IgD-negative memory B cell (primary cell): ENCODE results near the gene BYSL. TPM values are rescaled to one million over a fixed set of nuclear protein-coding genes. Genes with fewer than 3 reads are reported as not detected.

Experiments used
- H3K27ac Mint-ChIP-seq, 3 donors: one replicate each; pipeline ENCODE4 v1.8.0; 2020 to 2022; ENCODE audit warnings: mild to moderate bottlenecking in 3 of 3, mixed read lengths in 3 of 3, moderate library complexity in 1 of 3
- H3K27me3 Mint-ChIP-seq: one replicate; pipeline ENCODE4 v1.8.0; 2021; ENCODE audit warnings: mixed read lengths
- H3K36me3 Mint-ChIP-seq: one replicate; pipeline ENCODE4 v1.8.0; 2020; ENCODE audit warnings: mild to moderate bottlenecking, mixed read lengths
- H3K4me1 Mint-ChIP-seq, 3 donors: one replicate each; pipeline ENCODE4 v1.8.0; 2020 to 2022; ENCODE audit warnings: mixed read lengths in 3 of 3, mild to moderate bottlenecking in 1 of 3
- H3K4me3 Mint-ChIP-seq, 4 donors: one replicate each; pipeline ENCODE4 v1.8.0; 2020 to 2022; ENCODE audit warnings: mild to moderate bottlenecking in 4 of 4, mixed read lengths in 4 of 4, moderate library complexity in 3 of 4
- H3K9me3 Mint-ChIP-seq, 3 donors: one replicate each; pipeline ENCODE4 v1.8.0; 2020 to 2021; ENCODE audit warnings: mixed read lengths in 3 of 3, mild to moderate bottlenecking in 1 of 3
- polyA plus RNA-seq: library from polyadenylated mRNA; unstranded; fragments of 300-500 nt; fragmentation: Illumina TruSeq; gene quantifications from one replicate; pipeline ENCODE4 v1.2.3, GENCODE V29; 2021

The BYSL gene
- 9.6 TPM for polyA plus RNA-seq

- H3K27me3 Mint-ChIP-seq: no peaks in the 10 kb centered on the region
- H3K36me3 Mint-ChIP-seq: peaks cover 3% of the 10 kb centered on the region
- H3K27ac Mint-ChIP-seq: peak within 1 kb of the TSS; percentile 99 to 100 (median 99)
- H3K4me1 Mint-ChIP-seq: peaks cover 38 to 43% (median 42%) of the 10 kb centered on the region in 3 donors
- H3K4me3 Mint-ChIP-seq: peak within 1 kb of the TSS; percentile 99 to 100 (median 100)
- H3K9me3 Mint-ChIP-seq: no peaks in the 10 kb centered on the region
Observed at GRCh38 chr6:41920921-41921711, at the start of gene BYSL, which contains the start of gene MED20. BYSL (plus strand) TSS chr6:41921499; CDS start chr6:41921563, 64 bp downstream. MED20 (minus strand) TSS chr6:41921139; CDS start chr6:41921018, 121 bp downstream.

- peak overlapping the region in 1 of 4 donors; percentile 55 for H3K4me3 Mint-ChIP-seq
- peaks cover 4% of the 10 kb centered on the region for H3K36me3 Mint-ChIP-seq
- peaks cover 9 to 22% (median 11%) of the 10 kb centered on the region in 3 donors for H3K4me1 Mint-ChIP-seq
Observed at GRCh38 chr6:41871691-41872090, 49.6 kb upstream of the BYSL start.

GRCh38 chr6:41872147-41872546 is 49.2 kb upstream of the BYSL start:
- peaks cover 9 to 18% (median 11%) of the 10 kb centered on the region in 3 donors for H3K4me1 Mint-ChIP-seq
- H3K4me3 Mint-ChIP-seq: no peak overlapping the region
- no peak overlapping the region for H3K27ac Mint-ChIP-seq
- H3K9me3 Mint-ChIP-seq: no peaks in the 10 kb centered on the region
- H3K36me3 Mint-ChIP-seq: peaks cover 4% of the 10 kb centered on the region
- no peaks in the 10 kb centered on the region for H3K27me3 Mint-ChIP-seq

More at GRCh38 chr6:41871691-41872090, 49.6 kb upstream of the BYSL start:
- Mint-ChIP-seq H3K27me3 (no peaks in the 10 kb centered on the region), H3K9me3 (no peaks in the 10 kb centered on the region), H3K27ac (no peak overlapping the region)

- Mint-ChIP-seq H3K9me3 (no peaks in the 10 kb centered on the region), H3K4me3 (no peak overlapping the region), H3K4me1 (peaks cover 8 to 14% (median 11%) of the 10 kb centered on the region in 3 donors), H3K27ac (peak overlapping the region in 1 of 3 donors; percentile 87), H3K27me3 (no peaks in the 10 kb centered on the region), H3K36me3 (peaks cover 5% of the 10 kb centered on the region)
Observed at GRCh38 chr6:41874741-41875140, 46.6 kb upstream of the BYSL start.

GRCh38 chr6:41877051-41877680 is 44.1 kb upstream of the BYSL start:
- peaks cover 0 to 4% (median 3%) of the 10 kb centered on the region in 3 donors for H3K4me1 Mint-ChIP-seq
- H3K36me3 Mint-ChIP-seq: peaks cover 2% of the 10 kb centered on the region
- H3K4me3 Mint-ChIP-seq: no peak overlapping the region
- no peaks in the 10 kb centered on the region for H3K9me3 Mint-ChIP-seq
- no peak overlapping the region for H3K27ac Mint-ChIP-seq
- H3K27me3 Mint-ChIP-seq: no peaks in the 10 kb centered on the region

- peaks cover 0 to 1% (median 0%) of the 10 kb centered on the region in 3 donors for H3K4me1 Mint-ChIP-seq
- no peak overlapping the region for H3K4me3 Mint-ChIP-seq
- H3K27me3 Mint-ChIP-seq: no peaks in the 10 kb centered on the region
- H3K36me3 Mint-ChIP-seq: peaks cover 2% of the 10 kb centered on the region
- H3K9me3 Mint-ChIP-seq: no peaks in the 10 kb centered on the region
- no peak overlapping the region for H3K27ac Mint-ChIP-seq
Observed at GRCh38 chr6:41878246-41878645, 43.1 kb upstream of the BYSL start.

GRCh38 chr6:41878961-41879405 is 42.3 kb upstream of the BYSL start:
- H3K36me3 Mint-ChIP-seq: peaks cover 2% of the 10 kb centered on the region
- H3K27ac Mint-ChIP-seq: no peak overlapping the region
- peaks cover 0 to 1% (median 0%) of the 10 kb centered on the region in 3 donors for H3K4me1 Mint-ChIP-seq
- no peak overlapping the region for H3K4me3 Mint-ChIP-seq
- no peaks in the 10 kb centered on the region for H3K27me3 Mint-ChIP-seq
- H3K9me3 Mint-ChIP-seq: no peaks in the 10 kb centered on the region

- Mint-ChIP-seq H3K4me1 (no peaks in the 10 kb centered on the region), H3K36me3 (peaks cover 2% of the 10 kb centered on the region), H3K4me3 (no peak overlapping the region), H3K27me3 (no peaks in the 10 kb centered on the region), H3K27ac (no peak overlapping the region), H3K9me3 (no peaks in the 10 kb centered on the region)
Observed at GRCh38 chr6:41881506-41881905, 39.8 kb upstream of the BYSL start.

- H3K27me3 Mint-ChIP-seq: no peaks in the 10 kb centered on the region
- H3K9me3 Mint-ChIP-seq: no peaks in the 10 kb centered on the region
- no peak overlapping the region for H3K27ac Mint-ChIP-seq
- H3K36me3 Mint-ChIP-seq: no peaks in the 10 kb centered on the region
- no peak overlapping the region for H3K4me3 Mint-ChIP-seq
- peaks cover 0 to 2% (median 0%) of the 10 kb centered on the region in 3 donors for H3K4me1 Mint-ChIP-seq
Observed at GRCh38 chr6:41884957-41885356, 36.3 kb upstream of the BYSL start.

GRCh38 chr6:41885930-41886329 is 35.4 kb upstream of the BYSL start:
- H3K4me1 Mint-ChIP-seq: peaks cover 0 to 2% (median 0%) of the 10 kb centered on the region in 3 donors
- no peaks in the 10 kb centered on the region for H3K9me3 Mint-ChIP-seq
- H3K4me3 Mint-ChIP-seq: no peak overlapping the region
- no peaks in the 10 kb centered on the region for H3K27me3 Mint-ChIP-seq
- no peaks in the 10 kb centered on the region for H3K36me3 Mint-ChIP-seq
- no peak overlapping the region for H3K27ac Mint-ChIP-seq

- no peaks in the 10 kb centered on the region for H3K9me3 Mint-ChIP-seq
- H3K36me3 Mint-ChIP-seq: no peaks in the 10 kb centered on the region
- no peak overlapping the region for H3K27ac Mint-ChIP-seq
- H3K4me1 Mint-ChIP-seq: peaks cover 0 to 2% (median 0%) of the 10 kb centered on the region in 3 donors
- no peak overlapping the region for H3K4me3 Mint-ChIP-seq
- H3K27me3 Mint-ChIP-seq: no peaks in the 10 kb centered on the region
Observed at GRCh38 chr6:41887331-41887751, 34.0 kb upstream of the BYSL start.

GRCh38 chr6:41892921-41893564 is 28.3 kb upstream of the BYSL start:
- H3K27me3 Mint-ChIP-seq: no peaks in the 10 kb centered on the region
- no peak overlapping the region for H3K4me3 Mint-ChIP-seq
- no peaks in the 10 kb centered on the region for H3K9me3 Mint-ChIP-seq
- peaks cover 8 to 11% (median 8%) of the 10 kb centered on the region in 3 donors for H3K4me1 Mint-ChIP-seq
- no peaks in the 10 kb centered on the region for H3K36me3 Mint-ChIP-seq
- H3K27ac Mint-ChIP-seq: no peak overlapping the region

GRCh38 chr6:41894366-41895299 is 26.7 kb upstream of the BYSL start:
- no peaks in the 10 kb centered on the region for H3K27me3 Mint-ChIP-seq
- no peaks in the 10 kb centered on the region for H3K36me3 Mint-ChIP-seq
- no peak overlapping the region for H3K4me3 Mint-ChIP-seq
- H3K9me3 Mint-ChIP-seq: no peaks in the 10 kb centered on the region
- no peak overlapping the region for H3K27ac Mint-ChIP-seq
- peaks cover 8 to 11% (median 8%) of the 10 kb centered on the region in 3 donors for H3K4me1 Mint-ChIP-seq
